Activated CD8-positive, alpha-beta T cell treated with anti-CD3 and anti-CD28 coated beads, Interleukin-2, amount 10 ng/mL, durations not matched to agents 7 days and 5 days (primary cell): ENCODE results near the gene PIEZO2. TPM values are rescaled to one million over a fixed set of nuclear protein-coding genes. Genes with fewer than 3 reads are reported as not detected.

Experiments used
- ATAC-seq: fragments of 150-1000 bp; cut with Tn5 transposase; one replicate; pipeline ENCODE4 v1.10.0; 2021; ENCODE audit warnings: moderate library complexity
- CTCF ChIA-PET: fragments of 350-600 bp; sonication (Branson Sonifier 250); formaldehyde crosslinking; loops from one replicate; lab custom pipeline; 2021; ENCODE audit warnings: antibody characterized with exemption; lab: Charles Lee
- POLR2A ChIA-PET: fragments of 350-600 bp; sonication (Branson Sonifier 250); formaldehyde crosslinking; loops from one replicate; lab custom pipeline; 2021; ENCODE audit warnings: antibody characterized with exemption; lab: Charles Lee
- DNase-seq: peaks from one replicate; pipeline ENCODE4 v3.0.0-alpha.2; 2020
- H3K27ac Mint-ChIP-seq: one replicate; pipeline ENCODE4 v1.8.0; 2021; ENCODE audit warnings: mild to moderate bottlenecking, mixed read lengths
- H3K27me3 Mint-ChIP-seq: one replicate; pipeline ENCODE4 v1.8.0; 2021; ENCODE audit warnings: low read depth, mixed read lengths
- H3K36me3 Mint-ChIP-seq: one replicate; pipeline ENCODE4 v1.8.0; 2021; ENCODE audit warnings: low read depth, mixed read lengths
- H3K4me1 Mint-ChIP-seq: one replicate; pipeline ENCODE4 v1.8.0; 2021; ENCODE audit warnings: low read depth, mixed read lengths
- H3K4me3 Mint-ChIP-seq: one replicate; pipeline ENCODE4 v1.8.0; 2021; ENCODE audit warnings: mild to moderate bottlenecking, mixed read lengths
- H3K9me3 Mint-ChIP-seq: one replicate; pipeline ENCODE4 v1.8.0; 2022; ENCODE audit warnings: mixed read lengths; ENCODE audit not compliant: insufficient read depth
- total RNA-seq, 2 experiments: library from RNA; stranded (reverse); gene quantifications; one replicate each; pipeline ENCODE4 v1.2.3, GENCODE V29; 2021

PIEZO2 gene
- total RNA-seq, 2 experiments from 2014 or later = not detected

DNA sequence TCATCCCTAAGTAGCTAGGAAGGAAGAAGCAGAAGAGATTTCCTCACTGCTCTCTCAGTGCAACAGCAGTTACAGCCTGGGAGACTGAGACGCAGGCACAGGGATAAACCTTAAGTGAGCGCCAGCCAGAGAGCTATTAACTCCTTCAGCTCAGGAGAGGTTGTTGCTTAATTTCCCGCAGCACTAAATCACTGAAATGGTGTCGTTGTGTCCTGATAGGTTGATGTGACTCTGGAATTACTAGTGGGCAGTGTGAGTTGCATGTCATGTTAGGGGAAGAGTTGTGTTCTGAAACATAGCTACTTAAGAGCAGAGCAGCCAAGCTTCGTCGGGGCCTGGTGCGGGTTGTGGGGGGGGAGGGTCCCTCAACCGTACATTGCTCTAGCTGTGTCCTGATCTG is 397.7 kb downstream of the PIEZO2 start:
- no peak overlapping the region for H3K27ac Mint-ChIP-seq
- no peak for ATAC-seq
- H3K4me3 Mint-ChIP-seq = no peak overlapping the region
- peaks cover 6% of the 10 kb centered on the region for H3K27me3 Mint-ChIP-seq
- H3K36me3 Mint-ChIP-seq = no peaks in the 10 kb centered on the region
- H3K9me3 Mint-ChIP-seq = no peaks in the 10 kb centered on the region
- CTCF ChIA-PET = no interaction called here
- POLR2A ChIA-PET = no interaction called here
- no peak for DNase-seq
- no peaks in the 10 kb centered on the region for H3K4me1 Mint-ChIP-seq

DNA sequence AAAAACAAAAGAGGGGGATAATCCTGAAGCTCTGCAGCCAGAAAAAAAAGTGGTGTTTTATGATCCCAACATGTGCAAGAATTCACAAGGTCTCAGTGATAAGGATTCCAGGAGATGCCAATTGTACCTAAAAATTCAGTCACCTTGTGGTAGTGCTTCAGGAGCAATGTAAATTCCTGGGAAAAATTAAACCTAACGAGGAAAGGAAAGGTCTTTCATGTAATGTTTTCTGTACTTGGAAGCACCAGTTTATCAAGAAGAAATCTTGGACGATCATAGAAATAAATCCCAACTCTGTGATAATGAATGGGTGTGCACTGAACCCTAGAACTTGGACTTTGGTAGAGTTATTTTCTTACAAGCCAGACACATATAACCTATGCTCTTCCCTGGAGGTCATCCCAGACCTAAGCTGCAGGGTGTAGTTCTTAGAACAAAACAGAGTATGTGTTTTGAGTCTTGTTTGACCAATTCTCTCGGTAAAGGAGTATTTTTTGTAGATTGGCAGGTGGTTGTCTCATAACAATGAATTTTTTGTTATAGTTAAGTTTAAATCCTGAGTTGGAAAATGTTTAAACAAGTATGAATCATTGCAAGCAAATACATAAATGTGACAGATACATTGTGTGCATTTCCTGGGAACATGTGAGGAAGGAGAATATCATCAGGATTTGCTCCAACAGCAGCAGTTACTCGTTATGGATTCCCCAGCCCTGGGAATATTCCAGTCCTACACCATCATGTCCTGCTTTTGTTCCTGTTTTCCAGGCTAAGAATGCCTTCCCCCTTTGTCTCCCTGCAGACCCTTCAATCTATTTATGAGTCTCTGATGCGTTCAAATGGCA is 399.0 kb downstream of the PIEZO2 start:
- H3K9me3 Mint-ChIP-seq = no peaks in the 10 kb centered on the region
- DNase-seq (no peak), ATAC-seq (no peak)
- H3K4me1 Mint-ChIP-seq = no peaks in the 10 kb centered on the region
- no peak overlapping the region for H3K27ac Mint-ChIP-seq
- H3K27me3 Mint-ChIP-seq = peaks cover 6% of the 10 kb centered on the region
- no peak overlapping the region for H3K4me3 Mint-ChIP-seq
- CTCF ChIA-PET = no interaction called here
- no peaks in the 10 kb centered on the region for H3K36me3 Mint-ChIP-seq
- POLR2A ChIA-PET = no interaction called here

DNA sequence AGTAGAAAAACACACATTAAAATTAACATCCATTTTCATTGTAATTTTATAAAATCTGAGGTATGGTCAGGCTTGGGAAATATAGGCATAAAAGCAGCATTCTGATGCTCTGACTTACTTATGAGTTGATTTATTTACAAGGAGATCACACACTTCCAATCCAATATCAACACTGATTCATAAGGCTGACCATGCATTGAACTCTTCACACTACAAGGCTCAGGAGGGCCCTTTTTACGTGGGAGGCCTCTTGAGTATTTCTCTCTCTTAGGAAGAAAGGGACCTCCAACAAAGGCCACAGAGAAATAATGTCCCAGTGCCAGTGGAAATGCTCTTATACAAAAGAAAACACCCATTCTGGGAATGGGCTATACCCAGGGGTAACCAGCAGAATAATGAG is 400.7 kb downstream of the PIEZO2 start:
- H3K36me3 Mint-ChIP-seq = no peaks in the 10 kb centered on the region
- ChIA-PET POLR2A (no interaction called here), CTCF (no interaction called here)
- H3K9me3 Mint-ChIP-seq = no peaks in the 10 kb centered on the region
- H3K4me1 Mint-ChIP-seq = no peaks in the 10 kb centered on the region
- no peak overlapping the region for H3K4me3 Mint-ChIP-seq
- ATAC-seq (no peak), DNase-seq (no peak)
- H3K27ac Mint-ChIP-seq = no peak overlapping the region
- H3K27me3 Mint-ChIP-seq = peaks cover 6% of the 10 kb centered on the region

DNA sequence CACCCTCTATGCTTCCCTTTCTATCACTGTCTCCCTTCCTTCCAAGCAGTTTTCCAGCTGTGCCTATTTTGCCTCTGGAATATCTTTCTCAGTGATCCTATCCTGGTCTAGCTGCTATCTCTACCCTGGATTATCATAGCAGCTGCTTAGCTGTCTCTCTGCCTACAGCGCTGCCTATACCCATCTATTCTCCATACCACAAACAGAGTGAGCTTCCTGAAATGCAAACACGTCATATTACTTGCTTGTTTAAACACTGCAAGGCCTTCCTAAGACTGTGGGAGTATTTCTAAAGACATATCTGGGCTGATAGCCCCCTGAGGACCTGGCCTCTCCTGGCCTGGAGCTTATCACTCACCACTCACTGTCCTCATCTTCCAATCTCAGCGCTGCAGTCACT is 403.4 kb downstream of the PIEZO2 start:
- no peaks in the 10 kb centered on the region for H3K4me1 Mint-ChIP-seq
- no peak overlapping the region for H3K4me3 Mint-ChIP-seq
- POLR2A ChIA-PET = no interaction called here
- no peaks in the 10 kb centered on the region for H3K9me3 Mint-ChIP-seq
- ATAC-seq (no peak), DNase-seq (no peak)
- peaks cover 3% of the 10 kb centered on the region for H3K27me3 Mint-ChIP-seq
- H3K36me3 Mint-ChIP-seq = no peaks in the 10 kb centered on the region
- no peak overlapping the region for H3K27ac Mint-ChIP-seq
- CTCF ChIA-PET = no interaction called here

DNA sequence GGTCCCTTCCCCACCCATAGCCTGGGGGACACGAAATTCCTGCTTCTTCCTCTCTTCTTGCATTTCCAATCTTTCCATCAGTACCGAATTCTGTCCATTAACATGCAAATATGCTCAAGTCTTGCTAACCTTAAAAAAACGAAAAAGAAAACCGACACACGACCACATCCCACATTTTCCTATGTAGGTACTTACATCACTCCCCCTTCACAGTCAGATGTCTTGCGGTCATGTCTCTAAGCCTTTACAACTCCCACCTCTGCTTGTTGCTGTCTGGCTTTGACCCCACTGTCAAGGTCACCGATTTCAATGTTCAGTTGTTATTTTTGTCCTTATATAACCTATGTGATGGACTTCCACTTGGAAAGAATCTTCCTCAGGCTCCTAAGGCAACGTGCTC is 404.1 kb downstream of the PIEZO2 start:
- ChIA-PET POLR2A (no interaction called here), CTCF (no interaction called here)
- no peaks in the 10 kb centered on the region for H3K4me1 Mint-ChIP-seq
- H3K27ac Mint-ChIP-seq = no peak overlapping the region
- ATAC-seq (no peak), DNase-seq (no peak)
- no peaks in the 10 kb centered on the region for H3K9me3 Mint-ChIP-seq
- H3K27me3 Mint-ChIP-seq = no peaks in the 10 kb centered on the region
- no peaks in the 10 kb centered on the region for H3K36me3 Mint-ChIP-seq
- no peak overlapping the region for H3K4me3 Mint-ChIP-seq

DNA sequence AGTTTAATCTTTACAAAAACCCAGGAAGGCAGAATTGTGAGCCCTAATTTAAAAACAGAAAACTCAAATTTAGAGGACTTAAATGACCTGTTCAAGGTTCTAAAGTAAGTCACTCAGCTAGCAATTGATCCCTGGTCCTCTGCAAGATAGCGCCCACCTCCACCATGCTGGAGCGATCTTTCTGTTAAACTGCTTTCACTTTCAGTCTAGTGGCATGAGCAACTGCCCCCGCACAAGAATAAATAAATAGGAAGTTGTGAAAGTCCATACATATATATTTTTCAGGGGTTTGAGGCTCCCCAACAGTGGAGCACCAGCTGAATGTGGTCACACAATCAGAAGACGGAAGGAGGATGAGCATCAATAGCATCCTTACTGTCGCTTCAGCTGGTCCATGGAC is 405.6 kb downstream of the PIEZO2 start:
- ChIA-PET POLR2A (no interaction called here), CTCF (no interaction called here)
- Mint-ChIP-seq H3K27ac (no peak overlapping the region), H3K36me3 (no peaks in the 10 kb centered on the region), H3K9me3 (no peaks in the 10 kb centered on the region), H3K4me1 (no peaks in the 10 kb centered on the region), H3K4me3 (peak overlapping the region; percentile 26), H3K27me3 (no peaks in the 10 kb centered on the region)
- ATAC-seq (no peak), DNase-seq (no peak)

DNA sequence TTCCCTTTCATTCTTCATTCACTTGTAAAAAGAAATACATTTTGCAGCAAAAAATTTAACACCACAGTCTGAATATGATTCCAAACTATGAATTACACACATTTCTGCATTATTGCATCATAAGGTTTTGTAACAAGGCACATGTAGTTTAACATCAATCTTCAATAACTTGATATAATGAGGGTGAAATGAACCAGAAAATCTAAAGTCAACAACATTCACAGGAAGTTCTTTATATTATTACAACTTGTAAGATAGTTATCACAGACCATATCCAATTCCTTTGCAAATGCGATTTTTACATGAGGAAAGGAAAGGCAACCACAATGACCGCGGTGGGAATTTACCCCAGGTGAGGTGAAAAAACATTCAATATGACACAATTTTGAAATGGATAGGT is 410.2 kb downstream of the PIEZO2 start:
- Mint-ChIP-seq H3K27ac (no peak overlapping the region), H3K27me3 (no peaks in the 10 kb centered on the region)
- ATAC-seq = no peak

DNA sequence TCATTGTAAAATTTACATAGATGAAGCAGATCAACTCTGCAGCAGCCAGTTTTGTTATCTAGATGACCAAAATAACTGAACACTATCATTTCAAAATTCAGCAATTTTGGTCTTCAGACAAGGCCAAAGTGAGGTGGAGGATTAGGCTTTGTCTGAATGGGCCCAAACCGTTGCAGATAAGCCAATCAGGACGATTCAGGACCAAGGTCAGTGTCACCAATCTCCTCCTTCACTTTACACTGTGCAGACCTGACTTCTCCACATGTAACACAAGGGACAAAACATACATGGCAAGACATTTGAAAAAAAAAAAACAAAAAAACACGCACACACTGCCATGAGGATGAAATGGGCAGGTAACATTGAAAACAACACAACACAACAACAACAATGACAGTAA is 412.4 kb downstream of the PIEZO2 start:
- ATAC-seq (no peak), DNase-seq (no peak)
- Mint-ChIP-seq H3K4me1 (no peaks in the 10 kb centered on the region), H3K27ac (no peak overlapping the region), H3K9me3 (no peaks in the 10 kb centered on the region), H3K27me3 (no peaks in the 10 kb centered on the region), H3K36me3 (no peaks in the 10 kb centered on the region), H3K4me3 (no peak overlapping the region)
- POLR2A ChIA-PET = no interaction called here
- CTCF ChIA-PET = no interaction called here

More for the DNA sequence above, 410.2 kb downstream of the PIEZO2 start:
- Mint-ChIP-seq H3K4me3 (no peak overlapping the region), H3K36me3 (no peaks in the 10 kb centered on the region), H3K9me3 (no peaks in the 10 kb centered on the region), H3K4me1 (no peaks in the 10 kb centered on the region)
- ChIA-PET CTCF (no interaction called here), POLR2A (no interaction called here)
- no peak for DNase-seq

DNA sequence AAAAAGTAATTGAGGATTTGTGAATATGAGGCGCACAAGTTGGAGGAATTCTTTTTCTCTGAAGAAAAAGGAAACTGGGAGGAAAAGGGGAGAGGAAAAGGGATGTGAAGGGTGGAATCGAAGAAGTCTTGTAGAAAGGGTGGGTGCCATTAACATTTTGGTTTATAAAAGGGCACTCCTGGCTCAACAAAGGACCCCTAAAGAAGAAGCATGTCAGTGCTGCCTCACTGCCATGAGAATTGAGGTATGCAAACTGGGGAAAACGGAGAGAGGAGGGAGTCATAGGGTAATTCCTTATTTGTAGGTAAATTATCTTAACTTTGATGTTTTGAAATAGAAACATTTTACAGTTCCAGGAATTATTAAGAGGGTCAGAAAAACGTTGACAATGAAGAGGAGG is 416.4 kb downstream of the PIEZO2 start:
- POLR2A ChIA-PET = no interaction called here
- H3K27ac Mint-ChIP-seq = no peak overlapping the region
- H3K4me1 Mint-ChIP-seq = no peaks in the 10 kb centered on the region
- no peak overlapping the region for H3K4me3 Mint-ChIP-seq
- no peaks in the 10 kb centered on the region for H3K36me3 Mint-ChIP-seq
- CTCF ChIA-PET = no interaction called here
- no peak for ATAC-seq
- no peaks in the 10 kb centered on the region for H3K27me3 Mint-ChIP-seq
- no peaks in the 10 kb centered on the region for H3K9me3 Mint-ChIP-seq
- DNase-seq = no peak

DNA sequence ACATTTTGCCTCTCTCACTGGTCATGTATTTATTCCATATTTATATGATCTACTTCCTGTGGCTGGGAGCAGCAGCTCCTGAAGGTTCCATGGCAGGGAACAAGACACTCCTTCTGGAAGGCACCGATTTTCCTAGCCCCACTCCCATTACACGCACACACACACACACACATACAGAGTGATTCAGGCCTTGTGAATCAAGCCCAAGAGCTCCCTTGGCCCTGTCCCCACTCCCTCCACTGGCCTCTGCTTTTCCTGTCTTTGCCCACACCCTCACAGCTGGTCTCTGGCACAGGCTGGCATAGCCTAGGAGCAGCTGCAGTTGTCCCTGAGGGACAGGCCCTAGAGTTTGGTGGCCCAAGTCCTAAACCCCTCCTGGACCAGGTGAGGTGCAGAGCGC is 421.9 kb downstream of the PIEZO2 start:
- ATAC-seq = no peak

DNA sequence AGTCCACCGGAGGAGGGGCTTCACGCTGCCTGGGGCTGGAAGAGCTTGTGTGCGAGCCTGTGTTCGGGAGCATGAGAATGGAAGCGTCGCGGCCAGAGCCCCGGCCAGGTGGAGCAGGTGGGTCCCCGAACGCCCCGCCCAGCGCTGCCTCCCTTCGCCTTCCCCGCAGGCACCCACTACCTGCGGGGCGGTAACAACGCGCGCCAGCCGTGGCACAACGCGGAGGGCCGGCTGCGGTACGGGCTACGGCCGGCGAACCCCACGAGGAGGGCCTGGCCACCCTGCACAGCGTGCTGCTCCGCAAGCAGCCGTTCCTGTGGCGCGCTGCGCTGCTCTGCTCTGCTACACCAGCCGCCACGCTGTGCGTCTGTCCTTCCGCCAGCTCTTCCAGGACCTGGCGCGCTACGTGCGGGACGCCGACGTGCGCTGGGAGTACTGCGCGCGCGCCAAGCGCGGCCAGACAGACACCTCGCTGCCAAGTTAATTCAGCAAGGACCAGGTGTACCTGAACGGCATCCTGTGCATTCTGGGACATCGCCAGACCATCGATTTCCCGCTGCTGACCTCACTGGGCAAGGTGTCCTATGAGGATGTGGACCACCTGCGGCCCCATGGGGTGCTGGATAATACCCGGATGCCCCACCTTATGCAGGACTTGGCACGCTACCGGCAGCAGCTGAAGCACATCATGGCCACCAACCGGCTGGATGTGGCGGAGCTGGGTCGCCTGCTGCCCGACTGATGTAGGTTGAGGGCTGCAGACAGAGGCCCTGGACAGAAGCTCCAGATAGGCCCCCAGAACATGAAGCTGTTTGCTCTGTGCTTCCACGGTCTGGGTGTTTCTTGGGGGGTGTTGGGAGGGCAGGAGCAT is 422.9 kb downstream of the PIEZO2 start:
- ATAC-seq = peak; percentile 30
- no peaks in the 10 kb centered on the region for H3K4me1 Mint-ChIP-seq
- H3K27ac Mint-ChIP-seq = no peak overlapping the region
- H3K36me3 Mint-ChIP-seq = no peaks in the 10 kb centered on the region
- peak overlapping the region; percentile 12 for H3K4me3 Mint-ChIP-seq
- peaks cover 2% of the 10 kb centered on the region for H3K27me3 Mint-ChIP-seq
- no peak for DNase-seq
- H3K9me3 Mint-ChIP-seq = no peaks in the 10 kb centered on the region
- ChIA-PET CTCF (no interaction called here), POLR2A (no interaction called here)

More for the DNA sequence above, 421.9 kb downstream of the PIEZO2 start:
- H3K4me3 Mint-ChIP-seq = no peak overlapping the region
- CTCF ChIA-PET = no interaction called here
- POLR2A ChIA-PET = no interaction called here
- no peak for DNase-seq
- H3K36me3 Mint-ChIP-seq = no peaks in the 10 kb centered on the region
- no peaks in the 10 kb centered on the region for H3K9me3 Mint-ChIP-seq
- peaks cover 2% of the 10 kb centered on the region for H3K27me3 Mint-ChIP-seq
- no peaks in the 10 kb centered on the region for H3K4me1 Mint-ChIP-seq
- no peak overlapping the region for H3K27ac Mint-ChIP-seq

DNA sequence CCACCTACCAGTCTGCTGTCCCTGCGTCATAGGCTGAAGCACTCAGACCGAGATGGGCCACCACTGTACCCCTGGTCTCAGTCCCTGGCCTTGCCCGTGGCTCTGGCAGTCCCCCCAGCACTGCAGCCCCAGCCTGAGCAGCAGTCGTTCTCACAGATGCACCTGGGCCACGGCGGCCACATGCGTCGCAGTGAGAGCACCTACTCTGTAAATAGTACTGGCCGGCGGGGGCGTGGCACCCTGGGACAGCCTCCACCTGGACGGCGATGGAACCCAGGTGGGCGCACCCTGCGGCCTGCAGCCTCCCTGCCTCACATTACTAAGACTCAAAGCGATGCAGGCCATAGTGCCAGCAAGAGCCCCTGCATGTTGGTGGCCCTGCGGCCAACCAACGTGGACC is 424.7 kb downstream of the PIEZO2 start:
- no peak overlapping the region for H3K27ac Mint-ChIP-seq
- ChIA-PET CTCF (no interaction called here), POLR2A (no interaction called here)
- no peaks in the 10 kb centered on the region for H3K9me3 Mint-ChIP-seq
- ATAC-seq (no peak), DNase-seq (no peak)
- peaks cover 2% of the 10 kb centered on the region for H3K27me3 Mint-ChIP-seq
- no peak overlapping the region for H3K4me3 Mint-ChIP-seq
- H3K4me1 Mint-ChIP-seq = no peaks in the 10 kb centered on the region
- H3K36me3 Mint-ChIP-seq = no peaks in the 10 kb centered on the region
